Neural crest cell (in vitro differentiated cells): ENCODE data around the gene JPT2. TPM values are rescaled to one million over a fixed set of nuclear protein-coding genes. Genes with fewer than 3 reads are reported as not detected.
A peak's percentile ranks its signal among the peaks of the same experiment; 100 is the strongest.

Source experiments
- DNase-seq: peaks from one replicate; pipeline ENCODE4 v3.0.0; 2021; ENCODE audit warnings: low read depth, mixed read lengths, low spot score
- H3K27ac Mint-ChIP-seq: one replicate; pipeline ENCODE4 v1.8.0; 2021; ENCODE audit warnings: mild to moderate bottlenecking, mixed read lengths; ENCODE audit not compliant: unreplicated experiment
- H3K27me3 Mint-ChIP-seq: 2 replicates; pipeline ENCODE4 v1.8.0; 2021; ENCODE audit warnings: low read depth, mild to moderate bottlenecking, mixed read lengths
- H3K36me3 Mint-ChIP-seq: 2 replicates; pipeline ENCODE4 v1.8.0; 2021; ENCODE audit warnings: low read depth, mild to moderate bottlenecking, mixed read lengths
- H3K4me1 Mint-ChIP-seq: 2 replicates; pipeline ENCODE4 v1.8.0; 2021; ENCODE audit warnings: mixed read lengths
- H3K4me3 Mint-ChIP-seq: one replicate; pipeline ENCODE4 v1.8.0; 2021; ENCODE audit warnings: mild to moderate bottlenecking, mixed read lengths
- H3K9me3 Mint-ChIP-seq: 2 replicates; pipeline ENCODE4 v1.8.0; 2021; ENCODE audit warnings: mixed read lengths
- CTCF ChIP-seq: fragments of 200-600 bp; sonication (generic); conservative IDR thresholded peaks from 2 replicates; pipeline ENCODE4 v1.5.0; 2021; ENCODE audit warnings: antibody characterized with exemption, mild to moderate bottlenecking
- total RNA-seq: library from RNA; stranded (reverse); gene quantifications from 2 replicates; pipeline ENCODE4 v1.2.1, GENCODE V29; 2021

Gene JPT2
- total RNA-seq, 1 donor from 2014 or later = 247 TPM

- no peaks in the 10 kb centered on the region for H3K4me1 Mint-ChIP-seq
- TF ChIP-seq CTCF = no peak
- H3K36me3 Mint-ChIP-seq = no peaks in the 10 kb centered on the region
- no peak overlapping the region for H3K4me3 Mint-ChIP-seq
- no peak for DNase-seq
- no peak overlapping the region for H3K27ac Mint-ChIP-seq
- no peaks in the 10 kb centered on the region for H3K9me3 Mint-ChIP-seq
- H3K27me3 Mint-ChIP-seq = no peaks in the 10 kb centered on the region
These were observed 56.7 kb downstream of the JPT2 start for GRCh38 chr16:1734816-1735215.

GRCh38 chr16:1740234-1740633 is 62.2 kb downstream of the JPT2 start:
- no peak for DNase-seq
- H3K4me1 Mint-ChIP-seq = no peaks in the 10 kb centered on the region
- H3K4me3 Mint-ChIP-seq = no peak overlapping the region
- no peak for TF ChIP-seq CTCF
- no peaks in the 10 kb centered on the region for H3K27me3 Mint-ChIP-seq
- no peak overlapping the region for H3K27ac Mint-ChIP-seq
- no peaks in the 10 kb centered on the region for H3K9me3 Mint-ChIP-seq
- H3K36me3 Mint-ChIP-seq = no peaks in the 10 kb centered on the region

- Mint-ChIP-seq H3K36me3 (no peaks in the 10 kb centered on the region), H3K27ac (peak overlapping the region; percentile 43), H3K27me3 (no peaks in the 10 kb centered on the region), H3K4me3 (no peak overlapping the region), H3K9me3 (no peaks in the 10 kb centered on the region), H3K4me1 (no peaks in the 10 kb centered on the region)
- TF ChIP-seq CTCF = no peak
- DNase-seq = no peak
These were observed 62.9 kb downstream of the JPT2 start for GRCh38 chr16:1740781-1741490.

GRCh38 chr16:1741553-1742165 is 63.6 kb downstream of the JPT2 start:
- H3K36me3 Mint-ChIP-seq = no peaks in the 10 kb centered on the region
- H3K27ac Mint-ChIP-seq = no peak overlapping the region
- no peaks in the 10 kb centered on the region for H3K9me3 Mint-ChIP-seq
- DNase-seq = no peak
- H3K4me3 Mint-ChIP-seq = no peak overlapping the region
- no peaks in the 10 kb centered on the region for H3K27me3 Mint-ChIP-seq
- TF ChIP-seq CTCF = no peak
- no peaks in the 10 kb centered on the region for H3K4me1 Mint-ChIP-seq

- DNase-seq = no peak
- no peak for TF ChIP-seq CTCF
- no peaks in the 10 kb centered on the region for H3K9me3 Mint-ChIP-seq
- no peaks in the 10 kb centered on the region for H3K27me3 Mint-ChIP-seq
- no peak overlapping the region for H3K4me3 Mint-ChIP-seq
- H3K27ac Mint-ChIP-seq = no peak overlapping the region
- H3K36me3 Mint-ChIP-seq = no peaks in the 10 kb centered on the region
- no peaks in the 10 kb centered on the region for H3K4me1 Mint-ChIP-seq
These were observed 65.6 kb downstream of the JPT2 start for GRCh38 chr16:1743376-1744337.
